ENCODE data around the gene FRMPD1. TPM values are rescaled to one million over a fixed set of nuclear protein-coding genes. Genes with fewer than 3 reads are reported as not detected.

FRMPD1 gene
- total RNA-seq, 1 donor from 2014 or later = not detected

DNA sequence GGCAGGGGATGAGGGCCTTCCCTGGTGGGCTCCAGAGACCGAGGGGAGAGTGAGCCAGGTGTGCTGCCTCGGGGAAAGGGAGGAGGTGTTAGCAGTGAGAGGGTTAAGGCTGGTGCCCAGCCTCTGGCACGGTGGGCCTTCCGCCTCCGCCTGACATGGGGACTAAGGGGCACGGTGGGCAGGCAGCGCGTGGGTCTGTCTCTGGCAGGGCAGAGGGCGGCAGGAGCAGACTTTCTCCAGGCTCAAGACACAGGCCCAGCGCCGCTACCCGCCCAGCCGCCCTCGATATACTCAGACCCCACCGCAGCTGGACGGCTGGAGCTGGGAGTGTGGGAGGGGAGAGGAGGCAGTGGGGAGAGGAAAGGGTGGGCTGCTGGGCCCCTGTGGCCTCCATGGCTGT lies 14.9 kb upstream of the FRMPD1 start:
- no peak overlapping the region for H3K27ac ChIP-seq
- DNase-seq (ENCODE audit: low spot score in 2 of 2) = no peak
- H3K36me3 ChIP-seq = no peaks in the 10 kb centered on the region
- no peaks in the 10 kb centered on the region for H3K27me3 ChIP-seq
- H3K4me1 ChIP-seq = no peaks in the 10 kb centered on the region
- no peak overlapping the region for H3K4me3 ChIP-seq
- TF ChIP-seq, protein P1, sequence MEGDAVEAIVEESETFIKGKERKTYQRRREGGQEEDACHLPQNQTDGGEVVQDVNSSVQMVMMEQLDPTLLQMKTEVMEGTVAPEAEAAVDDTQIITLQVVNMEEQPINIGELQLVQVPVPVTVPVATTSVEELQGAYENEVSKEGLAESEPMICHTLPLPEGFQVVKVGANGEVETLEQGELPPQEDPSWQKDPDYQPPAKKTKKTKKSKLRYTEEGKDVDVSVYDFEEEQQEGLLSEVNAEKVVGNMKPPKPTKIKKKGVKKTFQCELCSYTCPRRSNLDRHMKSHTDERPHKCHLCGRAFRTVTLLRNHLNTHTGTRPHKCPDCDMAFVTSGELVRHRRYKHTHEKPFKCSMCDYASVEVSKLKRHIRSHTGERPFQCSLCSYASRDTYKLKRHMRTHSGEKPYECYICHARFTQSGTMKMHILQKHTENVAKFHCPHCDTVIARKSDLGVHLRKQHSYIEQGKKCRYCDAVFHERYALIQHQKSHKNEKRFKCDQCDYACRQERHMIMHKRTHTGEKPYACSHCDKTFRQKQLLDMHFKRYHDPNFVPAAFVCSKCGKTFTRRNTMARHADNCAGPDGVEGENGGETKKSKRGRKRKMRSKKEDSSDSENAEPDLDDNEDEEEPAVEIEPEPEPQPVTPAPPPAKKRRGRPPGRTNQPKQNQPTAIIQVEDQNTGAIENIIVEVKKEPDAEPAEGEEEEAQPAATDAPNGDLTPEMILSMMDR (IDR thresholded peaks at IDR 0.05) = no peak
- intact Hi-C loops (cut with DNase I) = no loop called here
- H3K9me3 ChIP-seq = no peaks in the 10 kb centered on the region

DNA sequence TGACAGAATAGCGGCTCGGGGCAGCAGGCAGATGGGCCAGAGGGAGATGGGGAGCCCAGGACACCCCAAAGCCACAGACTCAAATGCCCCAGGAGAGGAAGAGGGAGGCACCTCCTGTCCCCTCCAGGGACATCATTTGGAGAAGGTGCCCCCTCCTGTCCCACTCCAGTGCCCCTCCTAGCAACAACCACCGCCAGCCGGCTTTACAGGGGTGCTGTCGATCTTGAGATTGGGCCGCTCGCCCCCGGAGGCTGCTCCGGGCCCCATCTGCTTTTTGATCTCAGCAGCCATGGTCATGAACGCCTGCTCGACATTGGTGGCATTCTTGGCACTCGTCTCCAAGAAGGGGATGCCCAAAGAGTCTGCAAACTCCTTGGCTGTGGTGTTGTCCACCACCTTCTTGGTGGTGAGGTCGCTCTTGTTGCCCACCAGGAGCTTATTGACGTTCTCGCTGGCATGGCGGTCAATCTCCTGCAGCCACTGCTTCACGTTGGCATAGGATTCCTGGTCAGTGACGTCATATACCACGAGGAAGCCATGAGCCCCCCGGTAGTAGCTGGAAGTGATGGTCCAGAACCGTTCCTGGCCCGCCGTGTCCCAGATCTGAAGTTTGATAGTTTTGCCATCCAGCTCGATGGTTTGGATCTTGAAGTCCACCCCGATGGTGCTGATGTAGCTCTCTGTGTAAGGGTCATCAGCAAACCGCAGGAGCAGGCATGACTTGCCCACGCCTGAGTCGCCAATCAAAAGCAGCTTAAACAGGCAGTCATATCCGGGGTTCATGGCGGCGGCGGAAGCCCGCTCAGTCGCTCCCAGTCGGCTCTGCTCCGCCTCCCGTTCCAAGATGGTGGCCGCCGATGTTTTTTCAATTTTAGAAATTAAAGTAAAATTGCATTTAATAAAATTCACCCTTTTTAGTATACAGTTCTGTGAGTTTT lies 14.0 kb upstream of the FRMPD1 start:
- Histone ChIP-seq H3K27ac (no peak overlapping the region), H3K4me1 (no peaks in the 10 kb centered on the region), H3K9me3 (no peaks in the 10 kb centered on the region), H3K27me3 (no peaks in the 10 kb centered on the region), H3K4me3 (no peak overlapping the region), H3K36me3 (no peaks in the 10 kb centered on the region)
- TF ChIP-seq, protein P1 (IDR thresholded peaks at IDR 0.05) = no peak
- intact Hi-C loops (cut with DNase I) = no loop called here
- DNase-seq (ENCODE audit: low spot score in 2 of 2) = no peak

DNA sequence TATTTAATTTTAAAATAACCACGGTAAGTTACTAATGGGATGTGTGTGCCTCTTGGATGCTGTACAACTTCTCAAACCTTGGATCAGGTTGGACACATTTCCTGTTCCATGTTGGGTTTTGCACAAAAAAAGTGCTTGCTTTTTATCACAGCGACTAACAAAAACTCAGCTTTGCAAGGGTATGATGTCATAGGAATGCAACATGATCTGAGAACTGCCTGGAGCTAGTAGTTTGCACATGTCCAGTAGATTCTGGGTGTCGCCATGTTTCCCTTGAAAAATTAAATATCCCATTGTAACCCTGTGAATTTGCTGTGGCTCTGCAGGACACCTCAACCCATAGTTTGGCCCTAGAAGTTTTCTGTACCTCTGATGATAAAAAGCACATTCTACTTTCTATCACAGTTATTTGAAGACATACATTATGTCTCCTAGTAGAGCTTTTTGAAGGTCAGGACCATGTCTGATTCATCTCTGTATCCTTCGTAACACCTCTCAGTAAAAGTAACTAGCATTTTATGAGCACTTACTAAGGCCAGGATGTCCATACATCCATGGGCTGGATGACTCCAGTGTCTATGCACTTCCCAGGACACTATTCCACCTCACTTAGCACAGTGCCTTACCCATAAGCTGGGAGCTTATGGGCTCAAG lies 11.5 kb upstream of the FRMPD1 start:
- Histone ChIP-seq H3K9me3 (no peaks in the 10 kb centered on the region), H3K36me3 (no peaks in the 10 kb centered on the region), H3K27me3 (no peaks in the 10 kb centered on the region), H3K4me1 (no peaks in the 10 kb centered on the region), H3K4me3 (no peak overlapping the region), H3K27ac (no peak overlapping the region)
- no peak for DNase-seq (ENCODE audit: low spot score in 2 of 2)
- TF ChIP-seq, protein P1 (IDR thresholded peaks at IDR 0.05) = no peak
- intact Hi-C loops (cut with DNase I) = no loop called here

DNA sequence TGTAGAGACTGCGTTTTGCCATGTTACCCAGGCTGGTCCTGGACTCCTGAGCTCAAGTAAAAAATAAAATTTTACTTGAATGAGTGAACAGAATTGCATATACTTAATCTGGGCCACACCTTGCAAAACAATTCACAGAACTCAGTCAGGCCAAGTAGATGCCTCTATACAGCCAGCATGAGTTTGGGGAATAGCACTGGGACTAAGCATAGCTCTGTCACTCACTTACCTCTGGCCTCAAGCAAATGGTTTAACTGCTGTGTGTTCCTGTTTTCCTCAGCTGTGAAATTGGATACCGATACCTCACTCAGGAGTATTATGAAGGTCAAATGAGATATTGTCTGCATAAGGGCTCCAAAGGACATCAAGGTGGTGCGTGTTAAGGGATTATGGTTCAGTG lies 10.9 kb upstream of the FRMPD1 start:
- Histone ChIP-seq H3K27ac (no peak overlapping the region), H3K27me3 (no peaks in the 10 kb centered on the region), H3K4me1 (no peaks in the 10 kb centered on the region), H3K36me3 (no peaks in the 10 kb centered on the region), H3K9me3 (no peaks in the 10 kb centered on the region), H3K4me3 (no peak overlapping the region)
- TF ChIP-seq, protein P1 (IDR thresholded peaks at IDR 0.05) = no peak
- intact Hi-C loops (cut with DNase I) = no loop called here
- DNase-seq (ENCODE audit: low spot score in 2 of 2) = no peak

DNA sequence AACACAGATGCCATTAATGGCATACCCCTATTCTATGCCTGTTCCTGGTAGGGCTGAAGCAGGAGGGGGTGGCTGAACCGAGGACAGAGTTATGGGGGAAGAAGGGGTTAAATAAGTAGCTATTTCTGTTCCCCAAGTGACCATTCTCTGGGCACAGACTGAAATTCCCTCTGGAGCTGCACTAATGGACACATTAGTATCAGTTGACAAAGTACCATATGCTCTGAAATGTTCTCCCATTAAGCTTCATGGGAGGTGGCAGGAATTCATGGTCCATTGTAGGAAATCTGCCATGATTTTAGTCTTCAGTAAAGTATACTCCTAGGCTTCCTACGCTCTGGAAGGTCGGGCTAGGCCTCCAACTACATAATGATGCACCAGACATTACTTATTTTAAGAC lies 10.5 kb upstream of the FRMPD1 start:
- Histone ChIP-seq H3K9me3 (no peaks in the 10 kb centered on the region), H3K4me1 (no peaks in the 10 kb centered on the region), H3K36me3 (no peaks in the 10 kb centered on the region), H3K4me3 (no peak overlapping the region), H3K27me3 (no peaks in the 10 kb centered on the region), H3K27ac (no peak overlapping the region)
- TF ChIP-seq, protein P1 (IDR thresholded peaks at IDR 0.05) = no peak
- intact Hi-C loops (cut with DNase I) = no loop called here
- no peak for DNase-seq (ENCODE audit: low spot score in 2 of 2)
